HG02588 (cell line): ENCODE measurements around the gene DSCAML1.
"Not testable (repeated sequence)": the region's sequence is repeated elsewhere in the genome, so short reads cannot be mapped to it uniquely, and the experiment has no call there.

Source experiments
- ATAC-seq: cut with Tn5 transposase; IDR thresholded peaks from one replicate; pipeline ENCODE4 v1.9.1; 2021; ENCODE audit warnings: mild to moderate bottlenecking, moderate library complexity; ENCODE audit not compliant: unreplicated experiment

Gene DSCAML1

GRCh38 chr11:117820071-117820470 lies 23.1 kb upstream of the DSCAML1 start:
- no peak for ATAC-seq

- no peak for ATAC-seq
These were observed 22.4 kb upstream of the DSCAML1 start for GRCh38 chr11:117819096-117820040.

- no peak for ATAC-seq
These were observed 21.2 kb upstream of the DSCAML1 start for GRCh38 chr11:117818041-117818873.

GRCh38 chr11:117817368-117818040 lies 20.5 kb upstream of the DSCAML1 start:
- ATAC-seq: no peak

GRCh38 chr11:117816846-117817367 lies 19.9 kb upstream of the DSCAML1 start:
- ATAC-seq: no peak

GRCh38 chr11:117816151-117816741 lies 19.2 kb upstream of the DSCAML1 start:
- no peak for ATAC-seq

GRCh38 chr11:117815262-117815803 lies 18.3 kb upstream of the DSCAML1 start:
- peak; percentile 59 for ATAC-seq

GRCh38 chr11:117814766-117815261 lies 17.8 kb upstream of the DSCAML1 start:
- peak; percentile 40 for ATAC-seq

- ATAC-seq: peak; percentile 1
These were observed 17.3 kb upstream of the DSCAML1 start for GRCh38 chr11:117814204-117814765.

GRCh38 chr11:117810056-117810451 lies 13.0 kb upstream of the DSCAML1 start:
- ATAC-seq: not testable (repeated sequence)

GRCh38 chr11:117809236-117810055 lies 12.4 kb upstream of the DSCAML1 start:
- ATAC-seq: no peak

GRCh38 chr11:117808784-117809183 lies 11.8 kb upstream of the DSCAML1 start:
- ATAC-seq: no peak

GRCh38 chr11:117807482-117808327 lies 10.7 kb upstream of the DSCAML1 start:
- ATAC-seq: no peak

- ATAC-seq: no peak
These were observed 9.8 kb upstream of the DSCAML1 start for GRCh38 chr11:117806846-117807245.

- no peak for ATAC-seq
These were observed 8.0 kb upstream of the DSCAML1 start for GRCh38 chr11:117805045-117805444.

GRCh38 chr11:117803896-117804295 lies 6.9 kb upstream of the DSCAML1 start:
- ATAC-seq: no peak

GRCh38 chr11:117799634-117800033 lies 2.6 kb upstream of the DSCAML1 start:
- no peak for ATAC-seq

GRCh38 chr11:117796456-117796871 lies 552 bp downstream of the DSCAML1 start:
- ATAC-seq: no peak
